H7 (cell line): ENCODE results near the gene NAT16. TPM values are rescaled to one million over a fixed set of nuclear protein-coding genes. Genes with fewer than 3 reads are reported as not detected.

ENCODE experiments used
- DNase-seq: peaks from one replicate; pipeline ENCODE4 v3.0.0; 2012
- H3K27me3 ChIP-seq: 2 replicates; pipeline ENCODE4 v1.6.0; 2011; ENCODE audit warnings: mild to moderate bottlenecking, low read length; ENCODE audit not compliant: control insufficient read depth, insufficient read depth
- H3K36me3 ChIP-seq: replicated peaks from 2 replicates; pipeline ENCODE4 v1.5.1; 2011; ENCODE audit warnings: low read length; ENCODE audit not compliant: control insufficient read depth, insufficient read depth
- H3K4me3 ChIP-seq: 2 replicates; pipeline ENCODE4 v1.5.1; 2011; ENCODE audit warnings: low read depth, mild to moderate bottlenecking, control low read depth, low read length, moderate library complexity; ENCODE audit not compliant: insufficient read depth
- total RNA-seq: library from RNA; depleted of rRNA; stranded (reverse); fragments of >200 nt; shearing (Covaris generic); gene quantifications from 2 replicates; pipeline ENCODE4 v1.2.3, GENCODE V29; 2014

NAT16 gene
- total RNA-seq, 1 experiment from 2014 or later, result 0.59 TPM

- DNase-seq, result no peak
Measured at GRCh38 chr7:101189109-101189508, 9.0 kb upstream of the NAT16 start.

GRCh38 chr7:101186844-101187428 lies 6.8 kb upstream of the NAT16 start:
- H3K4me3 ChIP-seq, result no peak overlapping the region
- no peaks in the 10 kb centered on the region for H3K27me3 ChIP-seq
- no peak for DNase-seq
- H3K36me3 ChIP-seq, result no peaks in the 10 kb centered on the region

More at GRCh38 chr7:101189109-101189508, 9.0 kb upstream of the NAT16 start:
- Histone ChIP-seq H3K4me3 (no peak overlapping the region), H3K36me3 (no peaks in the 10 kb centered on the region), H3K27me3 (no peaks in the 10 kb centered on the region)

DNA sequence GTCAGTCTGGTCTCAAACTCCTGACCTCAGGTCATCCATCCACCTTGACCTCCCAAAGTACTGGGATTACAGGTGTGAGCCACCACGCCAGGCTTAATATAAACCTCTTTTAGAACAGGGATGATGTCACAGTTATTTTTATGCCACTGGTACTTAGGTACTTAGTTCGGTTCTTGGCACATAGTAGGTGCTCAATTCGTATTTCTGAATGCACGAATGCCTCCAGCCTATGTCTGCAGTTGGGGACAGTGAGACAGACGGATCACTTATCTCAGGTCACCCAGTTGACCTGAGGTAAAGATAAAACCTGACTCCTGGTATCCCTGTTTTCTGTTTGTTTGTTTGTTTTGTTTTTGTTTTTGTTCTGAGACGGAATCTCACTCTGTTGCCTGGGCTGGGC lies 6.1 kb upstream of the NAT16 start:
- Histone ChIP-seq H3K4me3 (no peak overlapping the region), H3K36me3 (no peaks in the 10 kb centered on the region), H3K27me3 (no peaks in the 10 kb centered on the region; the same call in 1 of the 2 replicates)
- no peak for DNase-seq

DNA sequence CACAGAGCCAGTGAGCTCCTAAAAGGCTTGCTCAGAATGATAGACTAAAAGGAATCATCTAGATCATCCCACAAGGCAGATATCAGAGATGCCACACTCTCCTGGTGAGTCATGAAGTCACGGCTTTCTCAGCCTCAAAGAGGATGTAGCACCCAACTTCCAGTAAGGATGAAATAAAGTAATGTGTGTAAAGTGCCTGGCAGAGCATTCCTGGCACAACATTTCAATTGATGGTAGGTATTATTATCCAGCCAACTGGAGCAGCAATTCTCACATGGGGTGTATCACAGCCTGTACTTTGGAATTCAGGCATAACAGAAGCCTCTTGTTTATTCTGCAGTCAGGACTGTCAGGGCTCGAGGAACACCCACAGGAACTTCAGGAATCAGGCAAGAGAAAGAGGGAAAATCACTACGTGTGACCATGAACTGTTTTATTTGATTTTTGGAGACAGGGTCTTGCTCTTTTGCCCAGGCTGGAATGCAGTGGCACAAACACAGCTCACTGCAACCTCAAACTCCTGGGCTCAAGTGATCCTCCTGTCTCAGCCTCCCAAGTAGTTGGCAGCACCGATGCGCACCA lies 5.3 kb upstream of the NAT16 start:
- Histone ChIP-seq H3K36me3 (no peaks in the 10 kb centered on the region), H3K27me3 (peaks cover 6% of the 10 kb centered on the region), H3K4me3 (no peak overlapping the region)
- DNase-seq, result no peak

DNA sequence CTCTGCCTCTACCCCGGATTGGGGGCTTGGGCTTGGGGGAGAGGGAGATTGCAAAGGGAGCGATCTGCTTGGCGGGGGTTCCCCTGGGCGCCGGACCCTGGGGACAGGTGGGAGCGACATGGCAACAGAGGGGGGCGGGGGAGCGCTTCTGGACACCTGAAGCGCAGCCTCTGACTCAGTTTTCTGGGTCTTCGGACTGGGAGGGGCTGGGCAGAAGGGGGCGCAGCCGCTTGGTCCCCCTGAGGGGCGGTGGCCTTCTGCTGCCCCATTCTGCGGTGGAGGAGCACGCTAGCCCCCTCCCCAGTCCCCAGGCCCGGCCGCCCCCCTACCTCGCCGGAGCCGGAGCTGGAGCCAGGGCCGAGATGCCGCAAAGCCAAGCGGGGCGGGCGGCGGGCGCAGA lies 380 bp downstream of the NAT16 start:
- DNase-seq, result peak; percentile 82
- Histone ChIP-seq H3K4me3 (peak overlapping the region; percentile 58), H3K36me3 (no peaks in the 10 kb centered on the region), H3K27me3 (peaks cover 59% of the 10 kb centered on the region)

DNA sequence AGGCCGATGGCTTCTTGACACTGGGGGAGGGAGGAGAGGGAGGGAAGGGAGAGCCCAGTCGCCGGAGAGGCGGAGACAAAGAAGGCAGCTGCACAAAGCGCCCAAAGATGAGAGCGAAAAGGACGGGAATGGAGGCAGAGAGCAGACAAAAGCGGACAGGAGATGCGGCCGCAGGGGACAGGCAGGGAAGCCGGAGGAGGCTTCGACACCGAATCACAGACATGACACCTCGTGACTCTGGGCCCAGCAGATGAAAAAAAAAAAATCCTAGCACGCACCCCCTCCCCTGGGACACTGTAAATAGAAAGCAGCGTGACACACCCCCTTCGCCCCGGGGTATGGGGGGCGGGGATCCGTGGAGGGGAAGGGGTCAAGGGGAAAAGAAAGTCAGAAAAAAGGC lies 976 bp downstream of the NAT16 start:
- Histone ChIP-seq H3K36me3 (no peaks in the 10 kb centered on the region), H3K4me3 (peak overlapping the region; percentile 58), H3K27me3 (peaks cover 65% of the 10 kb centered on the region)
- peak; percentile 81 for DNase-seq

DNA sequence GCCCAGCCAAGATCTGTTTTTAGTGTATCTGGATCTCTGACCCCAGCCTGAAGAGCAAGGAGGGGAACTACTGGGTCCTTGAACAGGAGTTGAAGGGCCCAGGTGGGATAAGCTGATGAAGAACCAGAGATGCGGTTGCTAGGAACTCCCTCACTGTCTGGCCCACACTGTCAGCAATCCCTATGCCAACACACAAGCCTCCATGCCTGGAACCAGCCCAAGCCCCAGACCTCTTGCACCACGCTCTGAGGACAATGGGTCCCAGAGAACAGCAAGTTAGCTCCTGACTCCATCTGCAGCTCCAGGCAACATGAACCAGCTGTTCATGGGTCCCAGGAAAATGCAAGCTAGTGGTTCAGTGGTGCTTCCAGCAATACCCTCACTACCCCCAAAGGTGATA lies 2.4 kb downstream of the NAT16 start:
- DNase-seq, result no peak
- Histone ChIP-seq H3K4me3 (no peak overlapping the region), H3K27me3 (peaks cover 79% of the 10 kb centered on the region), H3K36me3 (no peaks in the 10 kb centered on the region)

DNA sequence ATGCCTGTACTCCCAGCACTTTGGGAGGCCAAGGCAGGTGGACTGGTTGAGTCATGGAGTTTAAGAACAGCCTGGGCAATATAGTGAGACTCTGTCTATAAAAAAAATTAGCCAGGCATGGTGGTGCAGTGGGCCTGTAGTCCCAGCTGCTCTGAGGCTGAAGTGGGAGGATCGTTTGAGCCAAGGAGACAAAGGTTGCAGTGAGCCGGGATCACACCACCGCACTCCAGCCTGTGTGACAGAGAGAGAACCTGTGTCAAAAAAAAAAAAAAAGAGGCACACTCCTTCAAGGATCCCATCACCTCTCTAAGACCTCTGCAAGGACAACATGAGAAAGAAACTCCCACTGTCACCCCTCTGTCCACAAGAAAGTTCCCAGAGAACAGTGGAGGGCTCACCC lies 4.4 kb downstream of the NAT16 start:
- no peaks in the 10 kb centered on the region for H3K36me3 ChIP-seq
- no peak for DNase-seq
- H3K27me3 ChIP-seq, result peaks cover 95% of the 10 kb centered on the region
- H3K4me3 ChIP-seq, result no peak overlapping the region

DNA sequence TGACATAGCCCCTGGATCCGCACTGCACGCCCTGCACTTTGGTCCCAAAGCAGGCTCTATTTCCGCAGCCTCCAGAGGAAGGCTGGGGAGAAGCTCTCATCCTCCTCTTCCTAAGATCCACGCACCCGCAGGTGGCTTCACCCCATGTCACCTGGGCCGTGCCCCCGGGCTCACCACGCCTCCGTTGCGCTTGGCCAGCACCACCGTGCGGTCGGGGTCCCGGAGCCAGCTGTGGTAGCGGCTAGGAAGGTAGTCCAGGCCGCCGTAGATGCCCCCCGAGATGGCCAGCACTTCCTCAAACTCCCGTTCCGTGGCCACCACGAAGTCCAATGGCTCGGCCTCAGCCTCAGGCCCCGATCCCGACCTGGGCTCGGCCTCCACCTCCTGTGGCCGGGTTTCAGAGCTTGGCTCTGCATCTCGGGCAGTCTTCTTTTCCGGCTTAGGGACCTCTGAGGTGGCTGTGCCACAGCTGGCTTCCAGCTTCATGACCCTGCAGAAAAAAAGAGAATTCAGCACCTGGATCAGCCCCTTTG lies 5.7 kb downstream of the NAT16 start:
- H3K4me3 ChIP-seq, result peak overlapping the region; percentile 41

GRCh38 chr7:101173752-101174244 lies 6.3 kb downstream of the NAT16 start:
- no peaks in the 10 kb centered on the region for H3K36me3 ChIP-seq
- peaks cover 97% of the 10 kb centered on the region for H3K27me3 ChIP-seq
- H3K4me3 ChIP-seq, result peak overlapping the region; percentile 41
- DNase-seq, result peak; percentile 96

More for the DNA sequence above, 5.7 kb downstream of the NAT16 start:
- Histone ChIP-seq H3K36me3 (no peaks in the 10 kb centered on the region), H3K27me3 (peaks cover 95% of the 10 kb centered on the region)
- peak; percentile 79 for DNase-seq

- H3K4me3 ChIP-seq, result peak overlapping the region; percentile 40
- peaks cover 98% of the 10 kb centered on the region for H3K27me3 ChIP-seq
- peak; percentile 77 for DNase-seq
- no peaks in the 10 kb centered on the region for H3K36me3 ChIP-seq
Measured at GRCh38 chr7:101172854-101173751, 7.0 kb downstream of the NAT16 start.

GRCh38 chr7:101172005-101172853 lies 7.9 kb downstream of the NAT16 start:
- peak; percentile 83 for DNase-seq
- Histone ChIP-seq H3K27me3 (peaks cover 96% of the 10 kb centered on the region), H3K36me3 (no peaks in the 10 kb centered on the region), H3K4me3 (peak overlapping the region; percentile 40)

- peak; percentile 60 for DNase-seq
- peaks cover 92% of the 10 kb centered on the region for H3K27me3 ChIP-seq
- peak overlapping the region; percentile 40 for H3K4me3 ChIP-seq
- no peaks in the 10 kb centered on the region for H3K36me3 ChIP-seq
Measured at GRCh38 chr7:101171442-101171837, 8.7 kb downstream of the NAT16 start.
